Stomach smooth muscle (tissue), 2 donors: ENCODE measurements around the gene HPS5.

Experiments
- H3K27ac ChIP-seq: one replicate; pipeline ENCODE4 v1.7.0; 2013; ENCODE audit warnings: mild to moderate bottlenecking, low read length, inconsistent platforms
- H3K27me3 ChIP-seq, 2 donors: one replicate each; pipeline ENCODE4 v1.7.0; 2013; ENCODE audit warnings: low read length in 2 of 2; ENCODE audit not compliant: insufficient read depth in 2 of 2, control insufficient read depth in 1 of 2
- H3K36me3 ChIP-seq, 2 donors: one replicate each; pipeline ENCODE4 v1.7.0; 2013; ENCODE audit warnings: low read length in 2 of 2; ENCODE audit not compliant: control insufficient read depth in 2 of 2, insufficient read depth in 2 of 2
- H3K4me1 ChIP-seq: one replicate; pipeline ENCODE4 v1.7.0; 2013; ENCODE audit warnings: low read length; ENCODE audit not compliant: control insufficient read depth, insufficient read depth
- H3K4me3 ChIP-seq, 2 donors: one replicate each; pipeline ENCODE4 v1.7.0; 2013; ENCODE audit warnings: low read length in 2 of 2
- H3K9ac ChIP-seq, 2 donors: one replicate each; pipeline ENCODE4 v1.7.0; 2013; ENCODE audit warnings: low read length in 2 of 2, mild to moderate bottlenecking in 1 of 2
- H3K9me3 ChIP-seq, 2 donors: one replicate each; pipeline ENCODE4 v1.7.0; 2013; ENCODE audit warnings: low read length in 2 of 2; ENCODE audit not compliant: control insufficient read depth in 2 of 2
- donor health status: healthy.
- donor health status: Pancreatic carcinoma.

HPS5 gene

DNA sequence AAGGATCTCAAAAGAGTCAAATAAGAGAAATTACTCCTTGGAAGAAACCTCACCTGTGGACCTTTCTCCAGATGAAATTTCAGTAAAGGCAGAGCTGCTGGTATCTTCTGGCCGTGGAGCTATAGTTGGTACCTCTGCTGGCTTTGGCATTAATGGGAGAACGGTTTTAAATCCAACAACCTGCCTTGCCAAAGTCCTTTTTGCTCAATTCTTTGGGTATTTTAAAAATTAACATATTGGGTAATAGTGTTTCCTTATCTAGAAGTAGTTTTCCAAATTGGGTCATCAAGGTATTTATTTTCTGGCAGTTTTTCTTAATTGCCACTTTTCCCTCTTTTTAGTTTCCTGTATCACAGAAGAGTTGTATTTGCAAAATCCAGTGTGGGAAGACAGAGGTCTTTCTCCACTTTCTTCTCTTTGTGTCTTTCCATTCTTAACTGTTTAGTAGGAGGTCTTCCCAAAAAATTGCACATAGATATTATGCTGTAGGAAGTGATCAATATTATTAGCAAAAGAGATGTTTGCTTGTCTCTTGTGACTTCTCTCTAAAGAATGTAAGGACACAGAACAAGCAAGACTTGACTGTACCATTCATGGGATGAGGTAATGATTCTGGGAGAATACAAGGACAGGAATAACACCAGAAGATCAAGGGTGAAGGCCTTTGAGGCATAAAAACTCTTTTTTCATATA lies 85.1 kb downstream of the HPS5 start, which contains the start of gene SAA4:
Gene SAA4 (minus strand): TSS at position 139 of the 693 bp plus-strand sequence. CDS start 876 bp downstream, outside the sequence.
- Histone ChIP-seq H3K9me3 (no peaks in the 10 kb centered on the region), H3K4me1 (no peaks in the 10 kb centered on the region), H3K4me3 (no peak within 1 kb of the TSS), H3K27me3 (no peaks in the 10 kb centered on the region), H3K9ac (no peak within 1 kb of the TSS), H3K36me3 (no peaks in the 10 kb centered on the region), H3K27ac (no peak within 1 kb of the TSS)

DNA sequence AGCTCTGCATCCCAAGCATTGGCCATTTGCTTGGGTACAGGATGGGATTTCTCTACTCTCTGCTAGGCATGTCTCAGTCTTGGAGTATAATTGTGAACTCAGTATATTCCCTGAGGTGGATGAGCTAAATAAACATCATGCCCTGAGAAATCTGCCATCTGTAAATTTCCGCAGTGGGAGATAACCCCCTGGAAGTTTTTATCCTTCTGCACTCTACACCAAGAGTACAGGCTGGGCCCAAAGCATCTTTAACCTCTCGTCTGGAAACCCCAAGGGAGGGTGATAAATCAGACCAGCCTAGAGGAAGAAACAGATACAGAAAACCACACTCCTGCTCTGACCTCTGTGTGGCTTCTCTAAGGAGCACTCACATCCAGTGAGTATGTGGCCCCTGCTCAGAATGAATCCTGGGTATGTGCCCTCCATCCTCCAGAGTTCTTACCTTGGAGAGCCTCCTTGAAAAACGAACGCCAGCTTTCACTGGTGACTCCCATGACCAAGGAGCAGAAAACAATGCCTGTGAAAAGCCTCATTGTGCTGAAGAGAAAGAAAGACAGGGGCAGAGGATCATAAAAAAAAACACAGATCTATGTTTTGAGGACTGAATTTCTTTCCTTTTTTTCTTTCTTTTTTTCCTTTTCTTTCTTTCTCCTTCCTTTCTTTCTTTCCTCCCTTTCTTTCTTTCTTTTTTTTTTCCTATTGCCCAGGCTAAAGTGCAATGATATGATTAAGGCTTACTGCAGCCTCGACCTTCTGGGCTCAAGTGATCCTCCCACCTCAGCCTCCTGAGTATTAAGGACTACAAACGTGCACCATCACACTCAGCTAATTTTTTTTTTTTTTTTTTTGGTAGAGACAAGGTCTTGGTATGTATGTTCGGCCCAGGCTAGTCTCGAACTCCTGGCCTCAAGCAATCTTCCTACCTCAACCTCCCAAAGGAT lies 86.3 kb downstream of the HPS5 start:
- Histone ChIP-seq H3K4me3 (no peak overlapping the region), H3K9me3 (no peaks in the 10 kb centered on the region), H3K36me3 (no peaks in the 10 kb centered on the region), H3K4me1 (no peaks in the 10 kb centered on the region), H3K9ac (no peak overlapping the region), H3K27ac (no peak overlapping the region), H3K27me3 (no peaks in the 10 kb centered on the region)

GRCh38 chr11:18233912-18234311 lies 88.0 kb downstream of the HPS5 start:
- Histone ChIP-seq H3K4me1 (no peaks in the 10 kb centered on the region), H3K36me3 (no peaks in the 10 kb centered on the region), H3K27me3 (no peaks in the 10 kb centered on the region), H3K4me3 (no peak overlapping the region), H3K27ac (no peak overlapping the region), H3K9me3 (no peaks in the 10 kb centered on the region), H3K9ac (no peak overlapping the region)

GRCh38 chr11:18230859-18231258 lies 91.1 kb downstream of the HPS5 start:
- Histone ChIP-seq H3K4me3 (no peak overlapping the region), H3K36me3 (no peaks in the 10 kb centered on the region), H3K4me1 (no peaks in the 10 kb centered on the region), H3K27me3 (no peaks in the 10 kb centered on the region), H3K9me3 (no peaks in the 10 kb centered on the region), H3K27ac (no peak overlapping the region), H3K9ac (no peak overlapping the region)

DNA sequence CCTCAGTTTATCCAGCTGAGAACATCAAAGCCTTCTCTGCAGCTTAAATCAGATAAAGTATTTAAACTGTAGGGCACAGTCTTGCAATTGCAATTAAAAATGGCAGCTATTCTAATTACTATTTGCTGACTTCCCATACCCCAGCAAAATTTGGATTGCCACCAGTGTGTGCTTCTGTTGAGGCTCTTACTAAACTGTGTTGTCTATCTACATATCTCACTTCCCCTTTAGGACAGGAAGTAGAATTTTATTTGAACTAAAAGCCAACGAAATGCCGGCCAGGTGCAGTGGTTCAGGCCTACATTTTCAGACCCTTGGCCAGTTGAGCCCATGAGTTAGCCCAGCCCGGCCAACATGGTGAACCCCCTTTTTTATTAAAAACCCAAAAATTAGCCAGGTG lies 92.4 kb downstream of the HPS5 start:
- Histone ChIP-seq H3K9ac (no peak overlapping the region), H3K27me3 (no peaks in the 10 kb centered on the region), H3K27ac (no peak overlapping the region), H3K4me1 (no peaks in the 10 kb centered on the region), H3K9me3 (no peaks in the 10 kb centered on the region), H3K36me3 (no peaks in the 10 kb centered on the region), H3K4me3 (no peak overlapping the region)
